ENCODE measurements around the gene SPEM3. TPM values are rescaled to one million over a fixed set of nuclear protein-coding genes. Genes with fewer than 3 reads are reported as not detected.

SPEM3 gene
- total and polyA plus RNA-seq, 2 of the 4 experiments (the other 2 are of a cell fraction): not detected

DNA sequence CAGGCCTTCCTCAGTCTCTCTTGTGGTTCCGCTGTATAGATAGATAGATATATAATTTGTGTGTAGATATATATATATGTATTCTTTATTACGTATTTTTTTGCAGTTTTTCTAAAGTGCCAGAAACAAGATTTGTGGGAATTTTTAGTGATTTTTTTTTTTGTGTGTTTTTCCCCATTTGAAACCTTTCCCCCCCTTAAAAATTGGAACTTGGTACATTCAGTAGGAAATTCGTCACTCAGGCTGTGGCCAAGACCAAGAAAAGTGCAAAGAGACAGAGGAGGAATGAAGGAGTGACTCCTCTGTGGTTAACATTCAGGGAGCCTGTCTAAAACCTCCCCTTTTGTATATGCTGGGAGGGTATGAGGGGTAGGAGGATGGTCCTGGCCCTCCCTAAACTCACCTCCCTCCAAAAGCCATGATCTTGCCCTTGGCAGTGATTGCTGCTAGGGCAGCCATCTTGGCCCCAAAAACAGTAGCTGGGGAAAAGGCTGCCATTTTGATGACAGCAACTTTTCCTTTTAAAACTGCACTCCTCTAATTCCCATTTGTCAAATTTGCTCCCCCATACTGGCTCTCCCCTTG is 31.4 kb downstream of the SPEM3 start:
- H2AFZ ChIP-seq (replicated peaks; ENCODE audit: low read length, poor library complexity): no peak overlapping the region
- H4K8ac ChIP-seq (ENCODE audit: low read depth in 2 of 2, low read length in 2 of 2): no peak overlapping the region
- peaks cover 11 to 47% of the 10 kb centered on the region in 2 experiments; a peak in 2 of 4 replicates for H3K79me1 ChIP-seq (ENCODE audit: low read depth in 1 of 2, low read length in 2 of 2)
- no peak overlapping the region for H3K4ac ChIP-seq (ENCODE audit: low read depth, low read length)
- H3K23ac ChIP-seq (ENCODE audit: low read depth, low read length): no peak overlapping the region
- no peak overlapping the region for H2BK15ac ChIP-seq (ENCODE audit: low read depth, low read length)
- no peaks in the 10 kb centered on the region for H3K27me3 ChIP-seq (ENCODE audit: control insufficient read depth, insufficient read depth, low read length)
- peaks cover 16% of the 10 kb centered on the region; the same call in 1 of the 2 replicates for H4K20me1 ChIP-seq (ENCODE audit: insufficient read depth, low read length)
- H3K4me2 ChIP-seq (ENCODE audit: low read depth, low read length): no peak overlapping the region
- TF ChIP-seq RFX5 (IDR thresholded peaks at IDR 0.05; ENCODE audit: low read depth, low read length) (no peak), BHLHE40 (IDR thresholded peaks at IDR 0.05; ENCODE audit: low read depth, low read length) (no peak), SMC3 (IDR thresholded peaks at IDR 0.05; ENCODE audit: low read depth, low read length) (no peak), RCOR1 (IDR thresholded peaks at IDR 0.05; ENCODE audit: insufficient replicate concordance, low read length) (no peak), CTCF (conservative IDR thresholded peaks at IDR 0.05; ENCODE audit: low read depth, low read length) (no peak), MXI1 (IDR thresholded peaks at IDR 0.05; ENCODE audit: borderline replicate concordance, low read depth, low read length) (no peak), CHD1 (IDR thresholded peaks at IDR 0.05; ENCODE audit: low read depth, low read length) (no peak), MAFK (IDR thresholded peaks at IDR 0.05; ENCODE audit: low read depth, low read length) (no peak), NFE2L2 (IDR thresholded peaks at IDR 0.05; ENCODE audit: low read depth, low read length) (no peak), USF2 (IDR thresholded peaks at IDR 0.05; ENCODE audit: low read depth, low read length) (no peak), CEBPB (IDR thresholded peaks at IDR 0.05; ENCODE audit: low read depth, low read length) (no peak), POLR2A (IDR thresholded peaks at IDR 0.05; ENCODE audit: low read depth, low read length) (no peak), FOS (IDR thresholded peaks at IDR 0.05; ENCODE audit: low read depth, low read length) (no peak), RAD21 (IDR thresholded peaks at IDR 0.05; ENCODE audit: low read length) (no peak)
- TF ChIP-seq, protein P1, sequence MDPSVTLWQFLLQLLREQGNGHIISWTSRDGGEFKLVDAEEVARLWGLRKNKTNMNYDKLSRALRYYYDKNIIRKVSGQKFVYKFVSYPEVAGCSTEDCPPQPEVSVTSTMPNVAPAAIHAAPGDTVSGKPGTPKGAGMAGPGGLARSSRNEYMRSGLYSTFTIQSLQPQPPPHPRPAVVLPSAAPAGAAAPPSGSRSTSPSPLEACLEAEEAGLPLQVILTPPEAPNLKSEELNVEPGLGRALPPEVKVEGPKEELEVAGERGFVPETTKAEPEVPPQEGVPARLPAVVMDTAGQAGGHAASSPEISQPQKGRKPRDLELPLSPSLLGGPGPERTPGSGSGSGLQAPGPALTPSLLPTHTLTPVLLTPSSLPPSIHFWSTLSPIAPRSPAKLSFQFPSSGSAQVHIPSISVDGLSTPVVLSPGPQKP (IDR thresholded peaks at IDR 0.05; ENCODE audit: borderline replicate concordance, low read depth, low read length): no peak
- no peaks in the 10 kb centered on the region for H3K9me3 ChIP-seq (ENCODE audit: control insufficient read depth, insufficient read depth, low read length)
- no peak overlapping the region for H2BK120ac ChIP-seq (ENCODE audit: low read depth, low read length)
- H4K5ac ChIP-seq (ENCODE audit: low read depth, low read length): no peak overlapping the region
- POLR2A ChIA-PET (ENCODE audit: unreplicated experiment): interaction anchor here (1.2 kb wide), 1 partner anchor 18 kb away, joined by 8 read pairs; no protein-coding TSS in a partner anchor
- H2AK9ac ChIP-seq (replicated peaks; ENCODE audit: low read depth, low read length, poor library complexity): no peak overlapping the region
- no peak overlapping the region for H3K4me3 ChIP-seq (ENCODE audit: insufficient read depth, low read depth, low read length)
- ATAC-seq (ENCODE audit: low read depth) (no peak), DNase-seq (no peak)
- intact Hi-C loops (cut with micrococcal nuclease): no loop called here
- H3K18ac ChIP-seq (ENCODE audit: low read depth, low read length): no peak overlapping the region
- no CpG with 5 or more reads among the region's 3 CpGs for WGBS, 2 experiments (ENCODE audit: extremely low coverage in 2 of 2, insufficient read length in 1 of 2)
- no TSS peak for BruUV-seq (replicated peaks)
- CTCF ChIA-PET: interaction anchor here (0.5 kb wide), 1 partner anchor 14 kb away, joined by 3 read pairs; no protein-coding TSS in a partner anchor
- peaks cover 15% of the 10 kb centered on the region; the same call in 1 of the 2 replicates for H3K9me1 ChIP-seq (ENCODE audit: insufficient read depth, low read length)
- H3K36me3 ChIP-seq (ENCODE audit: control insufficient read depth, insufficient read depth, low read length): peaks cover 30% of the 10 kb centered on the region
- H4K91ac ChIP-seq (ENCODE audit: insufficient read depth, low read depth, low read length): no peak overlapping the region
- no peak overlapping the region for H2BK20ac ChIP-seq (ENCODE audit: low read depth, low read length)
- no peak overlapping the region for H2BK5ac ChIP-seq (ENCODE audit: low read depth, low read length, poor library complexity, severe bottlenecking)
- in situ Hi-C loops (cut with MboI; ENCODE audit: low sequenced_read_pairs): no loop called here
- H3K27ac ChIP-seq (ENCODE audit: insufficient read depth, low read length): no peak overlapping the region
- H3K9ac ChIP-seq (ENCODE audit: low read depth, low read length): no peak overlapping the region
- dilution Hi-C loops (cut with HindIII; ENCODE audit: low sequenced_read_pairs, unreplicated experiment): no loop called here
- no peak overlapping the region for H2AK5ac ChIP-seq (ENCODE audit: low read depth, low read length)
- no peaks in the 10 kb centered on the region for H3K4me1 ChIP-seq (ENCODE audit: control insufficient read depth, insufficient read depth, low read length)
- no peak overlapping the region for H3K14ac ChIP-seq (replicated peaks; ENCODE audit: low read depth, low read length)
- no peak overlapping the region for H3K56ac ChIP-seq (ENCODE audit: extremely low read depth, insufficient read depth, low read length)
